ENCODE measurements around the gene MED15. TPM values are rescaled to one million over a fixed set of nuclear protein-coding genes. Genes with fewer than 3 reads are reported as not detected.

The MED15 gene
- total RNA-seq, 6 donors from 2014 or later = 64.2 to 170 (median 123) TPM

- no peak overlapping the region for H3K4me3 ChIP-seq
- no peaks in the 10 kb centered on the region for H3K27me3 ChIP-seq
- TF ChIP-seq POLR2AphosphoS5 (IDR thresholded peaks at IDR 0.05) (no peak), EP300 (IDR thresholded peaks at IDR 0.05) (no peak), POLR2A (IDR thresholded peaks at IDR 0.05) (no peak)
- TF ChIP-seq, protein P1, sequence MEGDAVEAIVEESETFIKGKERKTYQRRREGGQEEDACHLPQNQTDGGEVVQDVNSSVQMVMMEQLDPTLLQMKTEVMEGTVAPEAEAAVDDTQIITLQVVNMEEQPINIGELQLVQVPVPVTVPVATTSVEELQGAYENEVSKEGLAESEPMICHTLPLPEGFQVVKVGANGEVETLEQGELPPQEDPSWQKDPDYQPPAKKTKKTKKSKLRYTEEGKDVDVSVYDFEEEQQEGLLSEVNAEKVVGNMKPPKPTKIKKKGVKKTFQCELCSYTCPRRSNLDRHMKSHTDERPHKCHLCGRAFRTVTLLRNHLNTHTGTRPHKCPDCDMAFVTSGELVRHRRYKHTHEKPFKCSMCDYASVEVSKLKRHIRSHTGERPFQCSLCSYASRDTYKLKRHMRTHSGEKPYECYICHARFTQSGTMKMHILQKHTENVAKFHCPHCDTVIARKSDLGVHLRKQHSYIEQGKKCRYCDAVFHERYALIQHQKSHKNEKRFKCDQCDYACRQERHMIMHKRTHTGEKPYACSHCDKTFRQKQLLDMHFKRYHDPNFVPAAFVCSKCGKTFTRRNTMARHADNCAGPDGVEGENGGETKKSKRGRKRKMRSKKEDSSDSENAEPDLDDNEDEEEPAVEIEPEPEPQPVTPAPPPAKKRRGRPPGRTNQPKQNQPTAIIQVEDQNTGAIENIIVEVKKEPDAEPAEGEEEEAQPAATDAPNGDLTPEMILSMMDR (IDR thresholded peaks at IDR 0.05) = no peak
- H3K4me1 ChIP-seq = no peaks in the 10 kb centered on the region
- ATAC-seq (ENCODE audit: low FRiP score in 2 of 2) (no peak), DNase-seq (no peak)
- H3K9me3 ChIP-seq = no peaks in the 10 kb centered on the region
- 72 to 90% methylated on average over 1 of the region's 1 CpG for WGBS, 2 donors
- no peak overlapping the region for H3K27ac ChIP-seq
- H3K36me3 ChIP-seq = no peaks in the 10 kb centered on the region
These were observed 113.8 kb downstream of the MED15 start for GRCh38 chr22:20621162-20621561.

GRCh38 chr22:20622650-20623339 lies 115.4 kb downstream of the MED15 start:
- TF ChIP-seq POLR2AphosphoS5 (IDR thresholded peaks at IDR 0.05) = no peak
- TF ChIP-seq EP300 (IDR thresholded peaks at IDR 0.05) = no peak
- TF ChIP-seq, protein P1 (IDR thresholded peaks at IDR 0.05) = no peak
- TF ChIP-seq POLR2A (IDR thresholded peaks at IDR 0.05) = no peak
- Histone ChIP-seq H3K4me1 (no peaks in the 10 kb centered on the region), H3K27ac (no peak overlapping the region), H3K9me3 (no peaks in the 10 kb centered on the region), H3K36me3 (no peaks in the 10 kb centered on the region), H3K4me3 (no peak overlapping the region), H3K27me3 (no peaks in the 10 kb centered on the region)
- ATAC-seq (ENCODE audit: low FRiP score in 2 of 2) (no peak), DNase-seq (no peak)
- WGBS, 2 donors = 76 to 93% methylated on average over 13 of the region's 13 CpGs

DNA sequence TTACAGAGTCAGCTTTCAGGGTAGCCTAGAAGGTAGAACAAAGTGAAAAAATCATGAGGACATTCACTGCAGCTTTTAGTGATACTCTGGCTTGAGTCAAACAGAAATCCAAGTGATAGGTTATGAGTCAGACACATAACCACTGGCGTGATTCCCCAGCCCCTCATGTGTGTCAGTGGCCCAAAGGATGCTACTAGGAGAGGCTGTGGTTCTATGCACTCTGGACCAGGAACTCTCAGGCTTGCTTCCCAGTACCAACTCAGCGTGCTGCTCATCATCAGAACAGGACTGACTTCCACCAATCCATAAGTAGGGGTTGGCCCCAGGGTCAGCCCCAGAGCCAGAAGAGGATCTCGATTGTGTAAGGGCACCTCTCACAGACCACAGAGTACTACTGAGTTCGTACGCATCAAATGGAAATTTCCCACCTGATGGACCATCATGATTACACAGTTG lies 116.8 kb downstream of the MED15 start:
- Histone ChIP-seq H3K4me1 (no peaks in the 10 kb centered on the region), H3K36me3 (no peaks in the 10 kb centered on the region), H3K4me3 (no peak overlapping the region), H3K9me3 (no peaks in the 10 kb centered on the region), H3K27ac (no peak overlapping the region), H3K27me3 (no peaks in the 10 kb centered on the region)
- DNase-seq = no peak
- no peak for ATAC-seq (ENCODE audit: low FRiP score in 2 of 2)
- TF ChIP-seq, protein P1 (IDR thresholded peaks at IDR 0.05) = no peak
- TF ChIP-seq POLR2AphosphoS5 (IDR thresholded peaks at IDR 0.05) (no peak), POLR2A (IDR thresholded peaks at IDR 0.05) (no peak), EP300 (IDR thresholded peaks at IDR 0.05) (no peak)
- WGBS, 2 donors = 64 to 84% methylated on average over 3 to 5 of the region's 5 CpGs

GRCh38 chr22:20625270-20625669 lies 117.9 kb downstream of the MED15 start:
- DNase-seq = no peak
- TF ChIP-seq, protein P1 (IDR thresholded peaks at IDR 0.05) = no peak
- TF ChIP-seq EP300 (IDR thresholded peaks at IDR 0.05) = no peak
- TF ChIP-seq POLR2A (IDR thresholded peaks at IDR 0.05) = no peak
- TF ChIP-seq POLR2AphosphoS5 (IDR thresholded peaks at IDR 0.05) = no peak
- no peaks in the 10 kb centered on the region for H3K36me3 ChIP-seq
- WGBS, 2 donors = 86 to 89% methylated on average over 4 of the region's 4 CpGs
- H3K27me3 ChIP-seq = no peaks in the 10 kb centered on the region
- H3K4me3 ChIP-seq = no peak overlapping the region
- no peaks in the 10 kb centered on the region for H3K4me1 ChIP-seq
- ATAC-seq (ENCODE audit: low FRiP score in 2 of 2) = no peak
- no peaks in the 10 kb centered on the region for H3K9me3 ChIP-seq
- no peak overlapping the region for H3K27ac ChIP-seq

DNA sequence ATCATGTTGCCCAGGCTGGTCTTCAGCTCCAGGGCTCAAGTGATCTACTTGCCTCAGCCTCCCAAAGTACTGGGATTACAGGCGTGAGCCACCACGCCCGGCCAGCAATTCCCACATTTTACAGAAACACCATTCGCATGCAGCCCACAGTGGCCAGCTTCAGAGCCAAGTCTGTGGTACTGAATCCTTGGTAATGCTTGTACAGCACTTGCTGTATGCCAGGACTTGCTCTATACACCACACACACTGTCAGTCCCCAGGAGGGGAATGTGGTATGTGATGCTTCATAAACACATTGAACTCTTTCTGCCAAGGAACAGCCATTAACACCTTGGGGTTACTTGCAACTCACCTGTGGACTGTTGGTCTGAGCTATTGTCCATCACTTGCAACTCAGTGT lies 119.4 kb downstream of the MED15 start:
- Histone ChIP-seq H3K36me3 (no peaks in the 10 kb centered on the region), H3K4me3 (no peak overlapping the region), H3K4me1 (peaks cover 0 to 7% (median 0%) of the 10 kb centered on the region in 4 donors), H3K9me3 (no peaks in the 10 kb centered on the region), H3K27ac (no peak overlapping the region), H3K27me3 (no peaks in the 10 kb centered on the region)
- no peak for DNase-seq
- no peak for TF ChIP-seq POLR2AphosphoS5 (IDR thresholded peaks at IDR 0.05)
- no peak for TF ChIP-seq POLR2A (IDR thresholded peaks at IDR 0.05)
- TF ChIP-seq, protein P1 (IDR thresholded peaks at IDR 0.05) = no peak
- no peak for TF ChIP-seq EP300 (IDR thresholded peaks at IDR 0.05)
- ATAC-seq (ENCODE audit: low FRiP score in 2 of 2) = no peak
- WGBS, 2 donors = 90 to 100% methylated on average over 4 of the region's 4 CpGs
